DMS153 treated with DMSO at 0.1 percent for 48 hours (cell line): ENCODE results near the gene TAS2R60.
"Not testable (repeated sequence)": the region's sequence is repeated elsewhere in the genome, so short reads cannot be mapped to it uniquely, and the experiment has no call there.

Source experiments
- DNase-seq: peaks from one replicate; lab custom pipeline; 2025; ENCODE audit not compliant: unreplicated experiment; lab: John Stamatoyannopoulos, UW

TAS2R60 gene

GRCh38 chr7:143443153-143443552 is at the start of gene TAS2R60:
Gene TAS2R60, plus strand, starts transcription at chr7:143443453. Its CDS starts 0 bp downstream, at chr7:143443453.
- no peak for DNase-seq

GRCh38 chr7:143394068-143394467 is 49.2 kb upstream of the TAS2R60 start:
- no peak for DNase-seq

GRCh38 chr7:143394777-143395176 is 48.5 kb upstream of the TAS2R60 start:
- no peak for DNase-seq

GRCh38 chr7:143395187-143396149 is 47.8 kb upstream of the TAS2R60 start:
- DNase-seq = no peak

GRCh38 chr7:143396182-143396581 is 47.1 kb upstream of the TAS2R60 start:
- DNase-seq = no peak

- no peak for DNase-seq
Observed at GRCh38 chr7:143396625-143397556, 46.4 kb upstream of the TAS2R60 start.

GRCh38 chr7:143397710-143398530 is 45.3 kb upstream of the TAS2R60 start:
- DNase-seq = no peak

- no peak for DNase-seq
Observed at GRCh38 chr7:143398616-143399015, 44.6 kb upstream of the TAS2R60 start.

- DNase-seq = no peak
Observed at GRCh38 chr7:143399151-143399550, 44.1 kb upstream of the TAS2R60 start.

GRCh38 chr7:143399642-143400041 is 43.6 kb upstream of the TAS2R60 start:
- no peak for DNase-seq

GRCh38 chr7:143401265-143401664 is 42.0 kb upstream of the TAS2R60 start:
- DNase-seq = no peak

- DNase-seq = not testable (repeated sequence)
Observed at GRCh38 chr7:143402233-143402632, 41.0 kb upstream of the TAS2R60 start.

- DNase-seq = no peak
Observed at GRCh38 chr7:143405173-143406001, 37.9 kb upstream of the TAS2R60 start.

- DNase-seq = no peak
Observed at GRCh38 chr7:143406002-143406357, 37.3 kb upstream of the TAS2R60 start.

- no peak for DNase-seq
Observed at GRCh38 chr7:143407287-143408251, 35.7 kb upstream of the TAS2R60 start.

GRCh38 chr7:143408252-143408685 is 35.0 kb upstream of the TAS2R60 start:
- DNase-seq = no peak

- DNase-seq = peak; percentile 28
Observed at GRCh38 chr7:143408686-143409561, 34.3 kb upstream of the TAS2R60 start, which contains the start of gene EPHA1. Gene EPHA1, minus strand, starts transcription at chr7:143408856. Its CDS starts 51 bp downstream, at chr7:143408805.
